Nucleus accumbens (tissue), 56 donors: ENCODE results near the gene CFAP99.

Source experiments
- DNase-seq, 56 donors: peaks; one replicate each; lab custom pipeline; 2025; lab: John Stamatoyannopoulos, UW

Gene CFAP99

GRCh38 chr4:2443956-2444740, 25.4 kb downstream of the CFAP99 start:
- no peak for DNase-seq

- no peak for DNase-seq
Measured at GRCh38 chr4:2445130-2445529, 26.4 kb downstream of the CFAP99 start.

GRCh38 chr4:2445571-2445970, 26.8 kb downstream of the CFAP99 start:
- DNase-seq, result no peak

GRCh38 chr4:2446656-2447564, 28.2 kb downstream of the CFAP99 start:
- no peak for DNase-seq

- DNase-seq, result no peak
Measured at GRCh38 chr4:2448589-2448988, 29.8 kb downstream of the CFAP99 start.

- DNase-seq, result no peak
Measured at GRCh38 chr4:2449051-2449450, 30.3 kb downstream of the CFAP99 start.

- DNase-seq, result no peak
Measured at GRCh38 chr4:2449511-2450392, 31.0 kb downstream of the CFAP99 start.

GRCh38 chr4:2450394-2451035, 31.8 kb downstream of the CFAP99 start:
- no peak for DNase-seq

GRCh38 chr4:2451036-2451520, 32.3 kb downstream of the CFAP99 start:
- DNase-seq, result no peak

- no peak for DNase-seq
Measured at GRCh38 chr4:2451821-2452785, 33.3 kb downstream of the CFAP99 start.

GRCh38 chr4:2457481-2458295, 38.9 kb downstream of the CFAP99 start:
- no peak for DNase-seq

- no peak for DNase-seq
Measured at GRCh38 chr4:2458546-2459491, 40.1 kb downstream of the CFAP99 start.

GRCh38 chr4:2459589-2460349, 41.0 kb downstream of the CFAP99 start:
- no peak for DNase-seq

- DNase-seq, result no peak
Measured at GRCh38 chr4:2461246-2461960, 42.6 kb downstream of the CFAP99 start.
